LNCAP (cell line): ENCODE results near the gene PPME1.

Experiments
- CTCF ChIP-seq: fragments of 450-650 bp; IDR thresholded peaks from 2 replicates; pipeline ENCODE4 v1.5.1; 2017; ENCODE audit warnings: mild to moderate bottlenecking

Gene PPME1

GRCh38 chr11:74276581-74276980 lies 105.5 kb downstream of the PPME1 start:
- no peak for TF ChIP-seq CTCF

GRCh38 chr11:74278103-74278502 lies 107.0 kb downstream of the PPME1 start:
- no peak for TF ChIP-seq CTCF

- no peak for TF ChIP-seq CTCF
Measured at GRCh38 chr11:74278721-74279161, 107.7 kb downstream of the PPME1 start.

- no peak for TF ChIP-seq CTCF
Measured at GRCh38 chr11:74279256-74279655, 108.2 kb downstream of the PPME1 start.

- TF ChIP-seq CTCF = no peak
Measured at GRCh38 chr11:74280494-74280893, 109.4 kb downstream of the PPME1 start.

GRCh38 chr11:74282421-74282820 lies 111.3 kb downstream of the PPME1 start:
- TF ChIP-seq CTCF = no peak

- TF ChIP-seq CTCF = no peak
Measured at GRCh38 chr11:74282914-74283371, 111.9 kb downstream of the PPME1 start.

GRCh38 chr11:74283580-74284180 lies 112.6 kb downstream of the PPME1 start:
- TF ChIP-seq CTCF = no peak
